ENCODE data around the gene EHBP1L1.

The EHBP1L1 gene

GRCh38 chr11:65580031-65580692 lies 4.3 kb downstream of the EHBP1L1 start:
- no peak for DNase-seq

GRCh38 chr11:65580756-65581155 lies 4.9 kb downstream of the EHBP1L1 start:
- no peak for DNase-seq

GRCh38 chr11:65581928-65582327 lies 6.1 kb downstream of the EHBP1L1 start:
- no peak for DNase-seq

GRCh38 chr11:65583589-65583988 lies 7.7 kb downstream of the EHBP1L1 start:
- DNase-seq, result no peak

GRCh38 chr11:65584106-65584505 lies 8.3 kb downstream of the EHBP1L1 start:
- no peak for DNase-seq

- DNase-seq, result no peak
Measured at GRCh38 chr11:65584723-65585171, 8.9 kb downstream of the EHBP1L1 start.

GRCh38 chr11:65585396-65586246 lies 9.8 kb downstream of the EHBP1L1 start:
- DNase-seq, result no peak

GRCh38 chr11:65586247-65586630 lies 10.4 kb downstream of the EHBP1L1 start:
- DNase-seq, result no peak

GRCh38 chr11:65586676-65587075 lies 10.8 kb downstream of the EHBP1L1 start:
- peak; percentile 44 for DNase-seq

- DNase-seq, result peak; percentile 57
Measured at GRCh38 chr11:65588199-65589054, 12.6 kb downstream of the EHBP1L1 start.

GRCh38 chr11:65589444-65590239 lies 13.8 kb downstream of the EHBP1L1 start:
- DNase-seq, result no peak

- no peak for DNase-seq
Measured at GRCh38 chr11:65590240-65590738, 14.4 kb downstream of the EHBP1L1 start.

- no peak for DNase-seq
Measured at GRCh38 chr11:65591939-65592857, 16.3 kb downstream of the EHBP1L1 start.

GRCh38 chr11:65592858-65593517 lies 17.1 kb downstream of the EHBP1L1 start:
- no peak for DNase-seq

- no peak for DNase-seq
Measured at GRCh38 chr11:65593518-65594414, 17.9 kb downstream of the EHBP1L1 start.

GRCh38 chr11:65595131-65595530 lies 19.3 kb downstream of the EHBP1L1 start:
- no peak for DNase-seq

- no peak for DNase-seq
Measured at GRCh38 chr11:65595543-65596281, 19.9 kb downstream of the EHBP1L1 start, which contains the start of gene KCNK7. KCNK7 (minus strand) TSS chr11:65595800; CDS start chr11:65595772, 28 bp downstream.

GRCh38 chr11:65596520-65596919 lies 20.7 kb downstream of the EHBP1L1 start:
- DNase-seq, result no peak

Data from EL (cell line).